Coronary artery (tissue), 2 donors: ENCODE data around the gene CYP27C1.
A peak's percentile ranks its signal among the peaks of the same experiment; 100 is the strongest.

Experiments used
- DNase-seq: peaks from one replicate; pipeline ENCODE4 v3.0.0-alpha.2; 2017; ENCODE audit warnings: low spot score
- H3K27ac ChIP-seq, 2 donors: fragments of 200-600 bp; sonication (generic); one replicate each; pipeline ENCODE4 v1.5.1; 2016 to 2019
- H3K4me3 ChIP-seq: fragments of 200-600 bp; sonication (generic); 2 replicates; pipeline ENCODE4 v1.5.1; 2016; ENCODE audit warnings: mild to moderate bottlenecking, moderate library complexity
- TF ChIP-seq, protein P1 (sequence below): fragments of 200-600 bp; sonication (generic); IDR thresholded peaks from one replicate; pipeline ENCODE4 v1.5.1; 2019; ENCODE audit warnings: antibody characterized with exemption

CYP27C1 gene

GRCh38 chr2:127191331-127192219 is 28.5 kb downstream of the CYP27C1 start:
- no peak for DNase-seq
- TF ChIP-seq, protein P1, sequence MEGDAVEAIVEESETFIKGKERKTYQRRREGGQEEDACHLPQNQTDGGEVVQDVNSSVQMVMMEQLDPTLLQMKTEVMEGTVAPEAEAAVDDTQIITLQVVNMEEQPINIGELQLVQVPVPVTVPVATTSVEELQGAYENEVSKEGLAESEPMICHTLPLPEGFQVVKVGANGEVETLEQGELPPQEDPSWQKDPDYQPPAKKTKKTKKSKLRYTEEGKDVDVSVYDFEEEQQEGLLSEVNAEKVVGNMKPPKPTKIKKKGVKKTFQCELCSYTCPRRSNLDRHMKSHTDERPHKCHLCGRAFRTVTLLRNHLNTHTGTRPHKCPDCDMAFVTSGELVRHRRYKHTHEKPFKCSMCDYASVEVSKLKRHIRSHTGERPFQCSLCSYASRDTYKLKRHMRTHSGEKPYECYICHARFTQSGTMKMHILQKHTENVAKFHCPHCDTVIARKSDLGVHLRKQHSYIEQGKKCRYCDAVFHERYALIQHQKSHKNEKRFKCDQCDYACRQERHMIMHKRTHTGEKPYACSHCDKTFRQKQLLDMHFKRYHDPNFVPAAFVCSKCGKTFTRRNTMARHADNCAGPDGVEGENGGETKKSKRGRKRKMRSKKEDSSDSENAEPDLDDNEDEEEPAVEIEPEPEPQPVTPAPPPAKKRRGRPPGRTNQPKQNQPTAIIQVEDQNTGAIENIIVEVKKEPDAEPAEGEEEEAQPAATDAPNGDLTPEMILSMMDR, result no peak
- Histone ChIP-seq H3K4me3 (no peak overlapping the region), H3K27ac (no peak overlapping the region)

GRCh38 chr2:127188797-127189196 is 31.3 kb downstream of the CYP27C1 start:
- H3K4me3 ChIP-seq, result no peak overlapping the region
- no peak overlapping the region for H3K27ac ChIP-seq
- peak; percentile 52 for DNase-seq
- TF ChIP-seq, protein P1, result no peak

DNA sequence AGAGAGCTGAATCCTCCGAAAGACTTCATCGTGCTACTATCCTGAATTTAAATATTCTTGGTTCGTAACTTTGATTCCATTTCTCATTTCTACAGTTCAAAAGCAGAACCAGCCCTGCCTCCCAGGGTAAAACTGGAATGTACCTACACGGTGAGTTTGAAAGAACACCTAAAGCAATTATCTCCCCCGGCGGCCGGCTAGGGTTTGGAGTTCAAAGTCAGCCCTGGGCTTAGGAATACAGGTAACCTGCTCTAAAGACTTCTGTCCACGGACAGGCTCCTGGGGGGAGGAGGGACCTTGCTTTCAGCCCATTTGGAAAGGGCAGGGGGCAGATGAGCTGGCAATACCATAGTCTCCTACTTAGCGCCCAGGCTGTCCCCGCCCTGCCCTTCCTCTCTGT is 32.3 kb downstream of the CYP27C1 start:
- Histone ChIP-seq H3K4me3 (no peak overlapping the region), H3K27ac (no peak overlapping the region)
- TF ChIP-seq, protein P1, result no peak
- DNase-seq, result peak; percentile 45

GRCh38 chr2:127187081-127187775 is 32.9 kb downstream of the CYP27C1 start:
- Histone ChIP-seq H3K4me3 (no peak overlapping the region), H3K27ac (no peak overlapping the region)
- TF ChIP-seq, protein P1, result no peak
- peak; percentile 49 for DNase-seq

DNA sequence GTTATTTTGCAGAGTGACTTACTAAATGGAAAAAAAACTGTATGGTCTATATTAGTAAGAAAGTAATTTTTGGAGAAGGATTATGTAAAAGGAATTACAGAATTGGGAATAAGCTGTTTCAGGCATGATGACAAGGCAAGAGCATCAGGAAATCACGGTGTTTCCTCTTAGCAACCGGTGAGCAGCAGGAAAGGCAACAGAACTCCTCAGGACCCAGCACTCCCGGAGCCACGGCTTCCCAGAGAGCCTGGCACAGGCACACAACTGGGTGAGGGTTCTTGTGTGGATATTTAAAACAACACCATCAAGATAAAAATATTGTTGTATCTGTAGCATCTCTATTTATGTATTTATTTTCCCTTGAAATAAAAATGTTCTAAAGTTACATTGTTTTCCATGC is 34.4 kb downstream of the CYP27C1 start:
- no peak overlapping the region for H3K4me3 ChIP-seq
- DNase-seq, result peak; percentile 26
- TF ChIP-seq, protein P1, result no peak
- no peak overlapping the region for H3K27ac ChIP-seq

DNA sequence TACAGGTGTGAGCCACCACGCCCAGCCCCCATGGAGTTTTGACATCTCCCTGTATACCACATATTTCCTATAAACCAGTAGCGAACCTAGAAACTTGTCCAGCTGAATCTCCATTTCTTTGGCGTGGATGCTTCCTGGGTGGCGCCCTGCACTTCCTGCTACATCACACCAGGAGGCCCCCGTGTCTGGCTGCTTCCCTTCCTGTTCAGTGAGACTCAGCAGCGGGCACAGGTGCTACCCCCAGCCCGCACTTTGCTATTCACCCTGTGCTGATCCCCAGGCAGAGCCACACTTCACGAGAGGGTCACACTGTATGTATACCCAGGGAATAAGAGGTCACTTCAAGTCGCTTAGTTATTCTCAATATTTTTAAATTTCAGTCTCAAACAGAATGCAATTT is 35.0 kb downstream of the CYP27C1 start:
- DNase-seq, result peak; percentile 45
- H3K4me3 ChIP-seq, result no peak overlapping the region
- H3K27ac ChIP-seq, result no peak overlapping the region
- TF ChIP-seq, protein P1, result no peak

- DNase-seq, result no peak
- TF ChIP-seq, protein P1, result no peak
Measured at GRCh38 chr2:127183771-127184170, 36.3 kb downstream of the CYP27C1 start.

More at GRCh38 chr2:127183771-127184170, 36.3 kb downstream of the CYP27C1 start:
- H3K27ac ChIP-seq, result no peak overlapping the region
- no peak overlapping the region for H3K4me3 ChIP-seq
